Heart left ventricle (tissue), 13 donors: Measurements from ENCODE around the gene PAXX.

Experiments used
- CTCF ChIP-seq, 12 donors: fragments of 200-600 bp; sonication (generic) in 4 of 12; IDR thresholded peaks; one replicate each; pipeline versions ENCODE4 v1.5.0 to v1.8.0; 2018 to 2022; ENCODE audit warnings: antibody characterized with exemption in 12 of 12, mild to moderate bottlenecking in 5 of 12
- POLR2A ChIP-seq, 2 donors: fragments of 450-650 bp; IDR thresholded peaks; one replicate each; pipeline ENCODE4 v1.6.1; 2017; ENCODE audit warnings: antibody characterized with exemption in 2 of 2, mild to moderate bottlenecking in 2 of 2, moderate library complexity in 2 of 2
- donor health status: ischemic (EF 13 %, LVEDD 7.1; RV severe dilation, severe dysfunction).
- donor health status: DM: no; HTN: yes; CAD: no.
- donor health status: DM: no; HTN: no; CAD: no.
- donor health status: ischemic (EF 25% LVEDD 6.9; RV normal size, moderate dysfunction).
- donor health status: ischemic (EF 25% LVEDD 5.7; RV mildly dilated, moderate dysfunction).
- donor health status: ischemic (EF 35%, LVEDD 5.7; RV mildly dilated, moderate dysfunction).
- donor health status: nonischemic (EF 11% LVEDD 7.7; RV severe dilation, severe dysfunction).
- donor health status: DM: yes; HTN: yes; CAD: no.
- donor health status: PGD.
- donor health status: ischemic (EF 29% LVEDD 5.4; RV normal size, mild dysfunction).
- donor health status: nonischemic (EF 23%, LVEDD 6.1; RV moderate dilation, normal function).

- TF ChIP-seq CTCF (IDR thresholded peaks at IDR 0.05) (no peak), POLR2A (IDR thresholded peaks at IDR 0.05) (no peak)
Observed at GRCh38 chr9:137037483-137037882, 45.3 kb downstream of the PAXX start.
